DOHH2 (cell line): ENCODE data around the gene SHROOM3.

ENCODE experiments used
- H3F3A ChIP-seq: fragments of 200-600 bp; sonication (generic), shearing (Covaris generic); 2 replicates; pipeline ENCODE4 v1.6.0; 2016; ENCODE audit warnings: antibody characterized with exemption, mild to moderate bottlenecking; ENCODE audit not compliant: control insufficient read depth, insufficient read depth
- H3K27ac ChIP-seq: fragments of 200-600 bp; sonication (generic); 2 replicates; pipeline ENCODE4 v1.5.1; 2014; ENCODE audit warnings: low read depth, mild to moderate bottlenecking, low read length, moderate library complexity
- H3K27me3 ChIP-seq: fragments of 200-600 bp; sonication (generic); 2 replicates; pipeline ENCODE4 v1.6.1; 2014; ENCODE audit warnings: mild to moderate bottlenecking, low read length, mixed read lengths; ENCODE audit not compliant: control insufficient read depth
- H3K36me3 ChIP-seq: fragments of 200-600 bp; sonication (generic); 2 replicates; pipeline ENCODE4 v1.6.1; 2014; ENCODE audit warnings: mild to moderate bottlenecking, low read length, moderate library complexity, mixed read lengths; ENCODE audit not compliant: control insufficient read depth
- H3K4me1 ChIP-seq: fragments of 200-600 bp; sonication (generic); 2 replicates; pipeline ENCODE4 v1.6.1; 2014; ENCODE audit warnings: mild to moderate bottlenecking, low read length, mixed read lengths; ENCODE audit not compliant: control insufficient read depth
- H3K4me2 ChIP-seq: fragments of 200-600 bp; sonication (generic); 2 replicates; pipeline ENCODE4 v1.6.0; 2014; ENCODE audit warnings: mild to moderate bottlenecking, low read length, moderate library complexity
- H3K4me3 ChIP-seq: fragments of 200-600 bp; sonication (generic); 2 replicates; pipeline ENCODE4 v1.5.1; 2014; ENCODE audit warnings: mild to moderate bottlenecking, low read length, mixed read lengths
- H3K79me2 ChIP-seq: fragments of 200-600 bp; sonication (generic); 2 replicates; pipeline ENCODE4 v1.6.1; 2014; ENCODE audit warnings: mild to moderate bottlenecking, low read length, mixed read lengths; ENCODE audit not compliant: control insufficient read depth
- H3K9me2 ChIP-seq: fragments of 200-600 bp; sonication (generic); replicated peaks from 2 replicates; pipeline ENCODE4 v1.6.1; 2014; ENCODE audit warnings: mild to moderate bottlenecking, low read length, mixed read lengths; ENCODE audit not compliant: control insufficient read depth
- H3K9me3 ChIP-seq: fragments of 200-600 bp; sonication (generic); 2 replicates; pipeline ENCODE4 v1.6.1; 2014; ENCODE audit warnings: antibody characterized with exemption, low read length, mixed read lengths; ENCODE audit not compliant: control insufficient read depth, insufficient read depth
- H4K20me1 ChIP-seq: fragments of 200-600 bp; sonication (generic); 2 replicates; pipeline ENCODE4 v1.6.0; 2014; ENCODE audit warnings: low read depth, mild to moderate bottlenecking, antibody characterized with exemption, low read length, moderate library complexity; ENCODE audit not compliant: control insufficient read depth, insufficient read depth
- CTCF ChIP-seq: fragments of 200-600 bp; sonication (generic); IDR thresholded peaks from one replicate; pipeline ENCODE4 v1.5.1; 2014; ENCODE audit warnings: antibody characterized with exemption, mild to moderate bottlenecking, low read depth, low read length; ENCODE audit not compliant: poor library complexity, severe bottlenecking
- EZH2phosphoT487 ChIP-seq: fragments of 200-600 bp; sonication (generic); IDR thresholded peaks from 2 replicates; pipeline ENCODE4 v1.6.1; 2017; ENCODE audit warnings: borderline replicate concordance, mild to moderate bottlenecking, antibody characterized with exemption, low read length, moderate library complexity, mixed read lengths

The SHROOM3 gene

GRCh38 chr4:76578002-76578560, 143.1 kb downstream of the SHROOM3 start:
- H3K36me3 ChIP-seq = no peaks in the 10 kb centered on the region
- H3K4me3 ChIP-seq = no peak overlapping the region
- no peaks in the 10 kb centered on the region for H3F3A ChIP-seq
- no peak overlapping the region for H3K27ac ChIP-seq
- no peaks in the 10 kb centered on the region for H3K79me2 ChIP-seq
- H3K9me2 ChIP-seq = no peaks in the 10 kb centered on the region
- no peak overlapping the region for H3K4me2 ChIP-seq
- TF ChIP-seq CTCF (no peak), EZH2phosphoT487 (no peak)
- no peaks in the 10 kb centered on the region for H3K27me3 ChIP-seq
- no peaks in the 10 kb centered on the region for H3K9me3 ChIP-seq
- H4K20me1 ChIP-seq = no peaks in the 10 kb centered on the region
- H3K4me1 ChIP-seq = no peaks in the 10 kb centered on the region

- Histone ChIP-seq H3K27me3 (no peaks in the 10 kb centered on the region), H3K79me2 (no peaks in the 10 kb centered on the region), H3K4me2 (no peak overlapping the region), H3K27ac (no peak overlapping the region), H3K4me3 (no peak overlapping the region), H3K9me3 (no peaks in the 10 kb centered on the region), H3K36me3 (no peaks in the 10 kb centered on the region), H3K4me1 (no peaks in the 10 kb centered on the region), H4K20me1 (no peaks in the 10 kb centered on the region), H3F3A (no peaks in the 10 kb centered on the region), H3K9me2 (no peaks in the 10 kb centered on the region)
- TF ChIP-seq EZH2phosphoT487 = no peak
- no peak for TF ChIP-seq CTCF
These were observed 144.8 kb downstream of the SHROOM3 start for GRCh38 chr4:76579596-76580375.

- no peaks in the 10 kb centered on the region for H3K9me3 ChIP-seq
- no peaks in the 10 kb centered on the region for H3F3A ChIP-seq
- no peaks in the 10 kb centered on the region for H3K36me3 ChIP-seq
- H3K27me3 ChIP-seq = no peaks in the 10 kb centered on the region
- no peaks in the 10 kb centered on the region for H3K9me2 ChIP-seq
- H3K4me2 ChIP-seq = no peak overlapping the region
- H4K20me1 ChIP-seq = no peaks in the 10 kb centered on the region
- no peaks in the 10 kb centered on the region for H3K79me2 ChIP-seq
- H3K4me3 ChIP-seq = no peak overlapping the region
- H3K27ac ChIP-seq = no peak overlapping the region
- no peaks in the 10 kb centered on the region for H3K4me1 ChIP-seq
- TF ChIP-seq CTCF (no peak), EZH2phosphoT487 (no peak)
These were observed 146.3 kb downstream of the SHROOM3 start for GRCh38 chr4:76581077-76581962.
